Body of pancreas (tissue), 4 donors: ENCODE measurements around the gene TTC13. TPM values are rescaled to one million over a fixed set of nuclear protein-coding genes. Genes with fewer than 3 reads are reported as not detected.

Experiments
- ATAC-seq: fragments of 150-250 bp; one replicate; pipeline ENCODE4 v1.9.1; 2016
- DNase-seq, 4 donors: peaks; one replicate each; pipeline ENCODE4 v3.0.0-alpha.2; 2019
- H3K27ac ChIP-seq, 4 donors: fragments of 200-600 bp; sonication (generic); 1 replicate in 3 of 4; 2 replicates in 1 of 4; pipeline versions ENCODE4 v1.5.1 to v1.6.1; 2016 to 2019; ENCODE audit warnings: mild to moderate bottlenecking in 1 of 4, mixed read lengths in 1 of 4, moderate library complexity in 1 of 4
- H3K27me3 ChIP-seq, 2 donors: fragments of 200-600 bp; sonication (generic); one replicate each; pipeline ENCODE4 v1.6.0; 2016; ENCODE audit warnings: mild to moderate bottlenecking in 1 of 2
- H3K36me3 ChIP-seq, 2 donors: fragments of 200-600 bp; sonication (generic); replicated peaks in 1 of 2; 2 replicates each; pipeline ENCODE4 v1.5.1; 2016; ENCODE audit warnings: low read depth in 2 of 2; ENCODE audit not compliant: insufficient read depth in 1 of 2
- H3K4me1 ChIP-seq: fragments of 200-600 bp; sonication (generic); one replicate; pipeline ENCODE4 v1.6.0; 2016
- H3K4me3 ChIP-seq, 2 donors: fragments of 200-600 bp; sonication (generic); 1 replicate in 1 of 2; 2 replicates in 1 of 2; pipeline ENCODE4 v1.5.1; 2016 to 2019
- H3K9me3 ChIP-seq, 3 donors: fragments of 200-600 bp; sonication (generic); 1 replicate in 2 of 3; 2 replicates in 1 of 3; pipeline ENCODE4 v1.5.1; 2016
- CTCF ChIP-seq, 7 experiments: fragments of 450-650 bp in 4 of 7; fragments of 200-600 bp in 3 of 7; sonication (generic) in 3 of 7; IDR thresholded peaks; one replicate each; pipeline ENCODE4 v1.5.1; 2016 to 2019; ENCODE audit warnings: antibody characterized with exemption in 7 of 7
- POLR2A ChIP-seq, 3 donors: fragments of 450-650 bp; IDR thresholded peaks; one replicate each; pipeline ENCODE4 v1.6.1; 2016; ENCODE audit warnings: antibody characterized with exemption in 3 of 3, mild to moderate bottlenecking in 2 of 3
- WGBS, 2 donors: methylation state at CpG; one replicate each; pipeline ENCODE4 v1.1.5; 2017; 5-methylcytosine and 5-hydroxymethylcytosine counted together
- intact Hi-C: fragments of 100-400 bp; cut with DNase I; formaldehyde crosslinking; loops from one replicate; pipeline ENCODE4 v1.15.1; 2023
- total RNA-seq, 2 donors: library from RNA; depleted of rRNA; stranded (reverse); fragments of >200 nt; gene quantifications; one replicate each; pipeline ENCODE4 v1.1.0, GENCODE V29; 2016

TTC13 gene
- total RNA-seq, 2 donors from 2014 or later: 18.2 to 24.4 TPM

DNA sequence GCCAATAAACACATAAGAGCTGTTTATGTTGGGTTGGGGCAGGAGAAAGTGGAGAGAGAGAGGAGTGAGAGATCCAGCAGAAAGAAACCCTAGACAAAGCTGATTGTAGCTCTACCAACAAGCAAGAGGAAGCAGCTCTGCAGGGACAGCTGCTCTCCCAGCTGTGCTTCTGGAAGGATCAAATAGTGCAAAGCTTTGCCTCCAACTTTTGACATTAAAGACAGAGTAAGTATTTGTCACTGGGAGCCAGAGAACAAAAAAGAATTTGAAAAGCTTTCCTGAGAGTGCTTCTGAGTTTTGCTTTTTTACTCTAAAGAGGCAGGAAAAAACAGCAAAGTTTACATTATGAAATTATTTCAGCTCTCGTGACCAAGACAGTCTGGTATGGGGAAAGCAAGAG lies 81.9 kb downstream of the TTC13 start:
- Histone ChIP-seq H3K27me3 (no peaks in the 10 kb centered on the region), H3K4me1 (peaks cover 12% of the 10 kb centered on the region), H3K4me3 (no peak overlapping the region), H3K36me3 (no peaks in the 10 kb centered on the region), H3K27ac (no peak overlapping the region), H3K9me3 (no peaks in the 10 kb centered on the region)
- WGBS, 2 donors: 41 to 60% methylated on average over 1 of the region's 1 CpG
- no peak for ATAC-seq
- TF ChIP-seq CTCF (IDR thresholded peaks at IDR 0.05) (no peak), POLR2A (IDR thresholded peaks at IDR 0.05) (no peak)
- intact Hi-C loops: no loop called here
- no peak for DNase-seq

DNA sequence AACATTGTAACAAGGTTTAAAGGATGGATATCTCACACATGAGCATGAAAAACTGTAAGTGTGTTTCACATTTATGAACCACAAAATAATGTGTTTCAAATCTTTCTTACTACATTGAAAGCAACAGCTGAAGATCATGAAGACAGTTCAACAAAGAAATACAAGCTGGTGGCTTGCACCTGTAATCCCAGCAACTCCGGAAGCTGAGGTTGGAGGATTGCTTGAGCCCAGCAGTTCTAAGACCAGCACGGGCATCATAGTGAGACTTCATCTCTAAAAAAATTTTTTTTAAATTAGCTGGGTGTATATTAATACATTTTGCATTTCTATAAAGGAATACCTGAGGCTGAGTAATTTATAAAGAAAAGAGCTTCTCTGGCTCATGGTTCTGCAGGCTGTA lies 83.2 kb downstream of the TTC13 start:
- Histone ChIP-seq H3K4me1 (no peaks in the 10 kb centered on the region), H3K9me3 (no peaks in the 10 kb centered on the region), H3K4me3 (no peak overlapping the region), H3K27ac (no peak overlapping the region), H3K27me3 (no peaks in the 10 kb centered on the region), H3K36me3 (no peaks in the 10 kb centered on the region)
- ATAC-seq (no peak), DNase-seq (no peak)
- intact Hi-C loops: no loop called here
- TF ChIP-seq POLR2A (IDR thresholded peaks at IDR 0.05) (no peak), CTCF (IDR thresholded peaks at IDR 0.05) (no peak)
- 89 to 93% methylated on average over 2 of the region's 2 CpGs for WGBS, 2 donors

- no peak for TF ChIP-seq POLR2A (IDR thresholded peaks at IDR 0.05)
- no peak for TF ChIP-seq CTCF (IDR thresholded peaks at IDR 0.05)
- H3K36me3 ChIP-seq: no peaks in the 10 kb centered on the region
- no peak overlapping the region for H3K4me3 ChIP-seq
- H3K27me3 ChIP-seq: no peaks in the 10 kb centered on the region
- 65 to 68% methylated on average over 5 of the region's 5 CpGs for WGBS, 2 donors
- DNase-seq (no peak), ATAC-seq (no peak)
- intact Hi-C loops: no loop called here
- H3K4me1 ChIP-seq: no peaks in the 10 kb centered on the region
- H3K9me3 ChIP-seq: no peaks in the 10 kb centered on the region
- no peak overlapping the region for H3K27ac ChIP-seq
Observed at GRCh38 chr1:230894664-230895063, 84.0 kb downstream of the TTC13 start.

DNA sequence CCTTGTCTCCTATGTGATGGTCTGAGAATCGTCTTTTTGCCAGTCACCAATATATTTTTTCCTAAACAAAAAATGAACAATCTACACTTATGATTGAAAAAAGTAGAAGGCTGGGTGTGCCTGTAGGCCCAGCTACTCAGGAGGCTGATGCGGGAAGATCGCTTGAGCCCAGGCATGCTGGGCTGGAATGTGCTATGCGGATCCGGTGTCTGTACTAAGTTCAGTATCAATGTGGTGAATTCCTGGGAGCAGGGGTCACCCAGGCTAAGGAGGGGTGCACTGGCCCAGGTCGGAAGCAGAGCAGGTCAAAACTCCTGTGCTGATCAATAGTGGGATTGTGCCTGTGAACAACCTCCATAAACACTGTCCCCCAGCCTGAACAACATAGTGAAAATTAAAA lies 84.6 kb downstream of the TTC13 start:
- Histone ChIP-seq H3K9me3 (no peaks in the 10 kb centered on the region), H3K36me3 (no peaks in the 10 kb centered on the region), H3K27me3 (no peaks in the 10 kb centered on the region), H3K4me1 (no peaks in the 10 kb centered on the region), H3K4me3 (no peak overlapping the region), H3K27ac (no peak overlapping the region)
- ATAC-seq (no peak), DNase-seq (no peak)
- no peak for TF ChIP-seq CTCF (IDR thresholded peaks at IDR 0.05)
- no peak for TF ChIP-seq POLR2A (IDR thresholded peaks at IDR 0.05)
- intact Hi-C loops: no loop called here
- 81 to 85% methylated on average over 6 of the region's 6 CpGs for WGBS, 2 donors

- no peak for DNase-seq
- 78 to 83% methylated on average over 6 of the region's 6 CpGs for WGBS, 2 donors
- Histone ChIP-seq H3K27ac (no peak overlapping the region), H3K27me3 (no peaks in the 10 kb centered on the region), H3K4me1 (no peaks in the 10 kb centered on the region), H3K9me3 (no peaks in the 10 kb centered on the region), H3K4me3 (no peak overlapping the region), H3K36me3 (no peaks in the 10 kb centered on the region)
- ATAC-seq: no peak
- intact Hi-C loops: no loop called here
- TF ChIP-seq POLR2A (IDR thresholded peaks at IDR 0.05) (no peak), CTCF (IDR thresholded peaks at IDR 0.05) (no peak)
Observed at GRCh38 chr1:230892018-230892491, 86.6 kb downstream of the TTC13 start.
